Neural progenitor cell (in vitro differentiated cells): ENCODE measurements around the gene KANSL1L. TPM values are rescaled to one million over a fixed set of nuclear protein-coding genes. Genes with fewer than 3 reads are reported as not detected.
A peak's percentile ranks its signal among the peaks of the same experiment; 100 is the strongest.

Experiments
- DNase-seq: peaks from one replicate; pipeline ENCODE4 v3.0.0-alpha.2; 2016; ENCODE audit warnings: low spot score
- H2AFZ ChIP-seq: fragments of 200-600 bp; sonication (generic); replicated peaks from 2 replicates; pipeline ENCODE4 v1.6.1; 2016; ENCODE audit warnings: antibody characterized with exemption
- H3F3A ChIP-seq: fragments of 200-600 bp; sonication (generic); 2 replicates; pipeline ENCODE4 v1.6.1; 2016; ENCODE audit warnings: antibody characterized with exemption, low read depth
- H3K27ac ChIP-seq: fragments of 200-600 bp; sonication (generic); 2 replicates; pipeline ENCODE4 v1.5.1; 2016; ENCODE audit warnings: mild to moderate bottlenecking
- H3K27me3 ChIP-seq: fragments of 200-600 bp; sonication (generic); 2 replicates; pipeline ENCODE4 v1.6.1; 2016; ENCODE audit warnings: mild to moderate bottlenecking, moderate library complexity
- H3K36me3 ChIP-seq: fragments of 200-600 bp; sonication (generic); 2 replicates; pipeline ENCODE4 v1.5.1; 2016
- H3K4me1 ChIP-seq: fragments of 200-600 bp; sonication (generic); 2 replicates; pipeline ENCODE4 v1.6.1; 2016; ENCODE audit warnings: mixed run types
- H3K4me2 ChIP-seq: fragments of 200-600 bp; sonication (generic); 2 replicates; pipeline ENCODE4 v1.6.1; 2016
- H3K4me3 ChIP-seq: fragments of 200-600 bp; sonication (generic); 2 replicates; pipeline ENCODE4 v1.5.1; 2016
- H3K79me2 ChIP-seq: fragments of 200-600 bp; sonication (generic); 2 replicates; pipeline ENCODE4 v1.6.1; 2016; ENCODE audit warnings: low read depth
- H3K9ac ChIP-seq: fragments of 200-600 bp; sonication (generic); 2 replicates; pipeline ENCODE4 v1.6.1; 2016
- H3K9me3 ChIP-seq: fragments of 200-600 bp; sonication (generic); 2 replicates; pipeline ENCODE4 v1.5.1; 2016; ENCODE audit warnings: low read depth
- H4K20me1 ChIP-seq: fragments of 200-600 bp; sonication (generic); 2 replicates; pipeline ENCODE4 v1.6.1; 2016; ENCODE audit warnings: low read depth
- H3K27ac Mint-ChIP-seq: 3 replicates; pipeline ENCODE4 v1.8.0; 2021; ENCODE audit warnings: mixed read lengths
- H3K27me3 Mint-ChIP-seq: 2 replicates; pipeline ENCODE4 v1.8.0; 2022; ENCODE audit warnings: low read depth, mild to moderate bottlenecking, inconsistent platforms, moderate library complexity, mixed read lengths; ENCODE audit not compliant: insufficient read depth
- H3K36me3 Mint-ChIP-seq: 3 replicates; pipeline ENCODE4 v1.8.0; 2021; ENCODE audit warnings: mixed read lengths
- H3K4me1 Mint-ChIP-seq: 3 replicates; pipeline ENCODE4 v1.8.0; 2021; ENCODE audit warnings: mixed read lengths
- H3K4me3 Mint-ChIP-seq: 3 replicates; pipeline ENCODE4 v1.8.0; 2021; ENCODE audit warnings: mild to moderate bottlenecking, moderate library complexity, mixed read lengths
- H3K9me3 Mint-ChIP-seq: 3 replicates; pipeline ENCODE4 v1.8.0; 2020; ENCODE audit warnings: mixed read lengths
- CTCF ChIP-seq: fragments of 200-600 bp; sonication (generic); IDR thresholded peaks from 2 replicates; pipeline ENCODE4 v1.5.1; 2017; ENCODE audit warnings: antibody characterized with exemption, mild to moderate bottlenecking
- EZH2 ChIP-seq: fragments of 200-600 bp; sonication (generic); IDR thresholded peaks from 2 replicates; pipeline ENCODE4 v1.6.1; 2017; ENCODE audit warnings: antibody characterized with exemption, mild to moderate bottlenecking, moderate library complexity
- EZH2phosphoT487 ChIP-seq: fragments of 200-600 bp; sonication (generic); IDR thresholded peaks from 2 replicates; pipeline ENCODE4 v1.6.1; 2017; ENCODE audit warnings: antibody characterized with exemption
- total RNA-seq: library from RNA; depleted of rRNA; stranded (reverse); fragments of >200 nt; gene quantifications from 2 replicates; pipeline ENCODE4 v1.2.3, GENCODE V29; 2015; ENCODE audit warnings: low replicate concordance

The KANSL1L gene
- total RNA-seq, 1 donor from 2014 or later = 51.8 TPM

- H3K27ac ChIP-seq = no peak overlapping the region
- H3F3A ChIP-seq = peaks cover 23% of the 10 kb centered on the region
- H2AFZ ChIP-seq = peak overlapping the region; percentile 83
- H3K4me3 Mint-ChIP-seq = peak overlapping the region; percentile 86
- DNase-seq = peak; percentile 56
- H3K9me3 Mint-ChIP-seq = no peaks in the 10 kb centered on the region
- peaks cover 33% of the 10 kb centered on the region for H3K79me2 ChIP-seq
- H3K27ac Mint-ChIP-seq = peak overlapping the region; percentile 54
- H3K9ac ChIP-seq = peak overlapping the region; percentile 1
- no peaks in the 10 kb centered on the region for H3K9me3 ChIP-seq
- H3K4me3 ChIP-seq = peak overlapping the region; percentile 83
- no peak for TF ChIP-seq EZH2phosphoT487
- H3K36me3 Mint-ChIP-seq = no peaks in the 10 kb centered on the region
- H4K20me1 ChIP-seq = no peaks in the 10 kb centered on the region
- no peaks in the 10 kb centered on the region for H3K36me3 ChIP-seq
- H3K4me1 Mint-ChIP-seq = peaks cover 20% of the 10 kb centered on the region
- peak overlapping the region; percentile 89 for H3K4me2 ChIP-seq
- peaks cover 2% of the 10 kb centered on the region for H3K27me3 Mint-ChIP-seq
- H3K27me3 ChIP-seq = peaks cover 5% of the 10 kb centered on the region
- H3K4me1 ChIP-seq = peaks cover 22% of the 10 kb centered on the region
Observed at GRCh38 chr2:210172219-210172575, 988 bp upstream of the KANSL1L start.

GRCh38 chr2:210170446-210171303, 534 bp downstream of the KANSL1L start:
- Histone ChIP-seq H3K4me3 (peak overlapping the region; percentile 83), H3K27ac (peak overlapping the region; percentile 96), H3K79me2 (peaks cover 48% of the 10 kb centered on the region), H2AFZ (peak overlapping the region; percentile 98), H3K9ac (peak overlapping the region; percentile 84), H4K20me1 (no peaks in the 10 kb centered on the region), H3K4me1 (peaks cover 22% of the 10 kb centered on the region), H3K27me3 (peaks cover 5% of the 10 kb centered on the region), H3K36me3 (no peaks in the 10 kb centered on the region), H3K9me3 (no peaks in the 10 kb centered on the region), H3F3A (peaks cover 23% of the 10 kb centered on the region), H3K4me2 (peak overlapping the region; percentile 79)
- DNase-seq = peak; percentile 98
- TF ChIP-seq CTCF (no peak), EZH2 (no peak), EZH2phosphoT487 (no peak)
- Mint-ChIP-seq H3K4me3 (peak overlapping the region; percentile 95), H3K36me3 (no peaks in the 10 kb centered on the region), H3K27ac (peak overlapping the region; percentile 90), H3K27me3 (no peaks in the 10 kb centered on the region), H3K9me3 (no peaks in the 10 kb centered on the region), H3K4me1 (peaks cover 20% of the 10 kb centered on the region)

GRCh38 chr2:210170196-210170445, 1.1 kb downstream of the KANSL1L start:
- H3K4me3 Mint-ChIP-seq = peak overlapping the region; percentile 95
- Histone ChIP-seq H3K4me3 (peak overlapping the region; percentile 83), H3K4me2 (peak overlapping the region; percentile 79), H3K79me2 (peaks cover 54% of the 10 kb centered on the region), H2AFZ (peak overlapping the region; percentile 93), H3K9ac (peak overlapping the region; percentile 82), H3K4me1 (peaks cover 22% of the 10 kb centered on the region), H3K9me3 (no peaks in the 10 kb centered on the region), H3K36me3 (no peaks in the 10 kb centered on the region), H3K27ac (peak overlapping the region; percentile 91), H3F3A (peaks cover 23% of the 10 kb centered on the region), H3K27me3 (peaks cover 5% of the 10 kb centered on the region), H4K20me1 (no peaks in the 10 kb centered on the region)
- no peaks in the 10 kb centered on the region for H3K9me3 Mint-ChIP-seq
- no peaks in the 10 kb centered on the region for H3K27me3 Mint-ChIP-seq
- H3K36me3 Mint-ChIP-seq = no peaks in the 10 kb centered on the region
- peak overlapping the region; percentile 90 for H3K27ac Mint-ChIP-seq
- TF ChIP-seq EZH2 (no peak), EZH2phosphoT487 (no peak), CTCF (no peak)
- H3K4me1 Mint-ChIP-seq = peaks cover 20% of the 10 kb centered on the region
- no peak for DNase-seq
